Measurements from ENCODE around the gene C10orf67.

The C10orf67 gene

DNA sequence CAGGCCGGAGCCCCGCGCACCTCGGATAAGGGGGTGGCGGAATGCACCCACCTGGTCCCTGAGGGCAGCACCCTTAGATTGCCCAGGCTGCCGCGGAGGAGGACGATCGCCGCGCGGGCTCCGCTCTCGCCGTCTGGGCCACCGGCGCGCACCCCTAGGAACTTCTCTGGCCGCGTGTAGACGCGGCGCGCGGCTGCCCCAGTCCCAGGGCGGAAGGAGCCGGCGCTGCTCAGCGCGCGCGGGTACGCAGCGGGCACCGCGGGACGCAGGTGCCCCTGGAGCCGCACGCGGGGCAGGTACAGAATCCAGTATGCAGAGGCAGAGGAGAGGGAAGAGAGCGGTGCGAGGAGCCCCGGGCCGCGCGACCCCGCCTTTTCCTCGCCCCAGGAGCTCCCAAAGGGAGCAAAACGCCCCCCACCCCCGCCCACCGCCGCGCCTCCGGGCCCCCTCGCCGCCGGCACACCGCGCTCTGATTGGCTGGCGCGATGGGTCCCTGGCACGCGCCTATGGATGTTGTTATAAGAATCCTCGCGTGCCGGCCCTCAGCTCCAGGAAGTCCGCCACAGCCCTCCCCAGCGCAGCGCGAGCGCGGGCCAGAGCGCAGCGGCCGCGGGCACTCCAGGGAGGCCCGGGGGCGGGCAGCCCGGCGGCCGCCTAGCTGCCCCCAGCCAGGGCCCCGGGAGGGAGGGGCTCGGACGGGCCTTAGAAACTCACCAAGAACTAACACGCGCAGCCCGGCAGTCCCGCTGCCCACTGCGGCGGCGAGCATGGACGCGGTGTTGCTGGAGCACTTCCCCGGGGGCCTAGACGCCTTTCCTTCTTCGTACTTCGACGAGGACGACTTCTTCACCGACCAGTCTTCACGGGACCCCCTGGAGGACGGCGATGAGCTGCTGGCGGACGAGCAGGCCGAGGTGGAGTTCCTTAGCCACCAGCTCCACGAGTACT is 152.6 kb downstream of the C10orf67 start, which contains the start of gene PTF1A:
Gene PTF1A (plus strand): TSS at position 549 of the 948 bp plus-strand sequence. CDS start 219 bp downstream, at position 768.
- no peak within 1 kb of the TSS for H3K4me3 ChIP-seq (replicated peaks; ENCODE audit: insufficient read depth, low read length)
- no peak for TF ChIP-seq GABPA (IDR thresholded peaks at IDR 0.05; ENCODE audit: low read depth)
- H3K27me3 ChIP-seq (ENCODE audit: insufficient read depth, poor library complexity, severe bottlenecking): peaks cover 3% of the 10 kb centered on the region
- no peak within 1 kb of the TSS for H3K27ac ChIP-seq (replicated peaks)
- DNase-seq (ENCODE audit: low read depth in 1 of 2, low spot score in 1 of 2): no peak

DNA sequence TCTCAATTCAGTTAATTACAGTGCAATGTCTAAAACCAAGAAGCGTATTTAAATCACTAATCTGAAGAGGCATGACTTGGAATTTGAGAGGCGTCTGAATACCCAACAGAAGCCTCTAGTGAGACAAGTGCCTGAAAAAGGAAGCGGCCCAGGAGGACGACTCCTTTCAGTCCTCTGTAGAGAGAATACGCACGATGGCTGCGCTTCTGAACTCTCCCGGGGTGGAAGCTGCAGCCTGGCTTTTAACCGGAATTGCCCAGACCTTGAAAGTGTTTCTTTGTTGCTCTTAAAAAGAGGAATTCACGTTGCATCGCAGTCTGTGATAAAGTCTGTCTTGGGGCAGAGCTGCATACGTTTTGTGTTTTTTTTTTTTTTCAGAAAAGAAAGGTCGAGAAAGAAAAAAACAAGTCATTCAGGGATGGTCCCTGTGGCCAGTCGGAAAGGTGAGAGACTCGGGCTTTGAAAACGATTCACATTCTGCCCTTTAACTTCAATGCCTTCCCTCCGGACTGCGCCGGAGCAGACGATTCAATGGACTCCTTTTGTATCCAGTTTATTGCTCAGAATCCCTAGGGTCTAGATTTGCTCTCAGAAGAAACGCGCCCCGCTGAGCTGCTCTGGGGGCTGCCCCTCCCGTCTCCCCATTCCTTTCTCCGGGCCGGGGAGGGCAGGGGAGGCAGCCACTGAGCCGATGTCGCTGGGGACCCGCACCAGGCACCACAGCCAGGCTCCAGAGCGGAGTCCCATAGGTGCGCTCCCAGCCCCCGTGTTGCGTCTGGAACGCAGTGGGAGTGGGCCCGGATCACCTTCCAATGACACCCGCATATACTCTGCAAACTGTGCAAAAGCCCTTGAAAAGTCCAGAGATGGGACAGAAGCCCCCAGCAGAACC is 153.5 kb downstream of the C10orf67 start:
- no peak for TF ChIP-seq POLR2AphosphoS5 (IDR thresholded peaks at IDR 0.05; ENCODE audit: low read depth)
- no peak for DNase-seq (ENCODE audit: low read depth in 1 of 2, low spot score in 1 of 2)
- no peak overlapping the region for H3K4me3 ChIP-seq (replicated peaks; ENCODE audit: insufficient read depth, low read length)
- no peak overlapping the region for H3K27ac ChIP-seq (replicated peaks)
- peaks cover 3% of the 10 kb centered on the region for H3K27me3 ChIP-seq (ENCODE audit: insufficient read depth, poor library complexity, severe bottlenecking)

DNA sequence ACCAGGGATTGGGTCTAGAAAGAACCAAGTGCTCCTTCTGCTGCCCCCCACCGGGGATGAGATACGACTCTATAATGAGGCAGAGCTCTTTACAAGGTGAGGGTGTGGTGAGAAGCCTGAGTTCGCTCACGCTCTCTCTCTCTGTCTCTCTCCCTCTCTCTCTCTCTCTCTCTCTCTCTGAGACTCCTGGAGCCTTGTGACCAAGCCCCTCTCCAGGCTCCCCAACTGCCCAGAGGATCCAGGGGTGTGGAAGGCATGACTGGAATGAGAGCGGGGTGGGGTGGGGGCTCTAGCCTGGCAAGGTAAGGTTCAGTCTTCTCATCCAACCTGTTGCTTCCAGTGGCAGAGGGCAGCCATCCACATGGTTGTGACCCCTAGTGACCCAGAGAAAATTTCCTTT is 155.6 kb downstream of the C10orf67 start:
- no peak overlapping the region for H3K27ac ChIP-seq (replicated peaks)
- no peak overlapping the region for H3K4me3 ChIP-seq (replicated peaks; ENCODE audit: insufficient read depth, low read length)
- no peak for DNase-seq (ENCODE audit: low read depth in 1 of 2, low spot score in 1 of 2)
- H3K27me3 ChIP-seq (ENCODE audit: insufficient read depth, poor library complexity, severe bottlenecking): peaks cover 3% of the 10 kb centered on the region
- TF ChIP-seq GABPA (IDR thresholded peaks at IDR 0.05; ENCODE audit: low read depth) (no peak), POLR2AphosphoS5 (IDR thresholded peaks at IDR 0.05; ENCODE audit: low read depth) (no peak), CTCF (IDR thresholded peaks at IDR 0.05; ENCODE audit: insufficient read depth, low read length) (no peak), REST (IDR thresholded peaks at IDR 0.05; ENCODE audit: insufficient replicate concordance, low read depth) (no peak), SPI1 (IDR thresholded peaks at IDR 0.05; ENCODE audit: borderline replicate concordance, low read depth) (no peak)

DNA sequence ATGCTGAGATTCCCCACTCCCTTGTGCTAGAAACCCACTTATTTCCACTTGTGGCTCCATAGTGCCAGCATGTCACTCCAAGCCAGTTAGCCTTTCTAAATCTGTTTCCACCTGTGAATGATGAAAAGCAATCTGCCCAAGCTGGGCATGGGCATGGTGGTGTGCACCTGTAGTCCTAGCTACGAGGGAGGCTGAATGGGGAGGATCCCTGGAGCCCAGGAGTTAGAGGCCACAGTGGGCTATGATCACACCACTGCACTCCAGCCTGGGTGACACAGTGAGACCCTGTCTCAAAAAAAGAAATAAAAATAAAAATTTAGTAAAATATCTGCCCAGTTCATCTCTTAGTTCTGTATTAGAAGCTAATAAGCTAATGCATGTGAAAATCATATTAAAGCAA is 157.4 kb downstream of the C10orf67 start:
- Histone ChIP-seq H3K4me3 (replicated peaks; ENCODE audit: insufficient read depth, low read length) (no peak overlapping the region), H3K27me3 (ENCODE audit: insufficient read depth, poor library complexity, severe bottlenecking) (peaks cover 3% of the 10 kb centered on the region), H3K27ac (replicated peaks) (no peak overlapping the region)
- no peak for TF ChIP-seq CTCF (IDR thresholded peaks at IDR 0.05; ENCODE audit: insufficient read depth, low read length)
- TF ChIP-seq SPI1 (IDR thresholded peaks at IDR 0.05; ENCODE audit: borderline replicate concordance, low read depth): no peak
- TF ChIP-seq GABPA (IDR thresholded peaks at IDR 0.05; ENCODE audit: low read depth): no peak
- no peak for TF ChIP-seq POLR2AphosphoS5 (IDR thresholded peaks at IDR 0.05; ENCODE audit: low read depth)
- TF ChIP-seq REST (IDR thresholded peaks at IDR 0.05; ENCODE audit: insufficient replicate concordance, low read depth): no peak
- no peak for DNase-seq (ENCODE audit: low read depth in 1 of 2, low spot score in 1 of 2)

All from HL-60 (cell line).